ENCODE data around the gene MTA2.
"Not testable (repeated sequence)": the region's sequence is repeated elsewhere in the genome, so short reads cannot be mapped to it uniquely, and the experiment has no call there.

GRCh38 chr11:62559626-62560025 lies 42.0 kb downstream of the MTA2 start:
- not testable (repeated sequence) for TF ChIP-seq CTCF, POLR2A (IDR thresholded peaks at IDR 0.05)

Measured in Peyer's patch (tissue), 4 donors.